ENCODE measurements around the gene EPB41L4B.
A peak's percentile ranks its signal among the peaks of the same experiment; 100 is the strongest.

EPB41L4B gene

DNA sequence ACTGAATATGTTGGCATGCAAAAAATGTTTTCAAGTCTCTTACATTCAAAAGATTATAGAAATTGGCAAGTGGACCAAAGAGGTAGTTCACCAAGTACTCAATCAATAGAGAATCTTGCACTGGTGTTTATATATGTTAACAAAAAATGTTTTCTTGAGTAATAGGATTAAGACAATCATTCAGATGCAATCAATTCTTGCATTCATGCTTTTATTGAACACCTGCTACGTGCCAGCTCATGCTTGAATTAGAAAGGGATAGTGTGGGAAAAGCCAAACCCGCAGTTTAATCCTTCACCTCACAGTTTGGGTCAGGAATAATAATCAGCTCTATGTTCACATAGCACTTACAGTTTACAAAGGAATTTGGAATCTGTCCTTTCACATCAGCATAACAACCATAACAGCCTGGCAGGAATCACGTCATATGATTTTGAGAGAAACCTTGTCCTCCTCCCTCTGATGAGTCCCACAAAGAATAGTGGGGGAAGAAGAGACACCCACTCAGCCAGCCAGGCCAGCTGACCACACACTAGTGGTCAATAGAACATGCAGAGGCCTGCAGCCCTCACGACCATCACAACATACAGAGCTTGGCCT, 117.0 kb downstream of the EPB41L4B start:
- H3K4me3 ChIP-seq (ENCODE audit: low read depth, low read length) = no peak overlapping the region
- TF ChIP-seq CTCF (IDR thresholded peaks at IDR 0.05; ENCODE audit: low read depth, low read length) = no peak

DNA sequence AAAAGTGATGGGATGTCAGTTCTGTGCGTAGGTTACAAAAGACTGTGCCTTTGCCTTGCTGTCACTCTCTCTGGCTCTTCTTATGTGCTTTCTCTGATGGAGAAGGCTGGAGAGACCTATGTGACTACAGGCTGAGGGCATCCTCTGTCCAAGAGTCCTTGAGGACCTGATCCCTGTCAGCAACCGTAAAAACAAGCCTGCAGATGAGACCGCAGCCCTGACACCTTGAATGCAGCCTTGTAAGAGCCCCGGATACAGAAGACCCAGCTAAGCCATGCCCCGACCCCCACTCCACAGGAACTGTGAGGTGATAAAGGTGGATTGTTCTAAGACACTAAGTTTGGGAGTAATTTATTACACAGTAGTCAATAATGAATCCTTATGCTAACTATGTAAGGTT, 121.2 kb downstream of the EPB41L4B start:
- H3K4me3 ChIP-seq (ENCODE audit: low read depth, low read length) = no peak overlapping the region
- TF ChIP-seq CTCF (IDR thresholded peaks at IDR 0.05; ENCODE audit: low read depth, low read length) = no peak

DNA sequence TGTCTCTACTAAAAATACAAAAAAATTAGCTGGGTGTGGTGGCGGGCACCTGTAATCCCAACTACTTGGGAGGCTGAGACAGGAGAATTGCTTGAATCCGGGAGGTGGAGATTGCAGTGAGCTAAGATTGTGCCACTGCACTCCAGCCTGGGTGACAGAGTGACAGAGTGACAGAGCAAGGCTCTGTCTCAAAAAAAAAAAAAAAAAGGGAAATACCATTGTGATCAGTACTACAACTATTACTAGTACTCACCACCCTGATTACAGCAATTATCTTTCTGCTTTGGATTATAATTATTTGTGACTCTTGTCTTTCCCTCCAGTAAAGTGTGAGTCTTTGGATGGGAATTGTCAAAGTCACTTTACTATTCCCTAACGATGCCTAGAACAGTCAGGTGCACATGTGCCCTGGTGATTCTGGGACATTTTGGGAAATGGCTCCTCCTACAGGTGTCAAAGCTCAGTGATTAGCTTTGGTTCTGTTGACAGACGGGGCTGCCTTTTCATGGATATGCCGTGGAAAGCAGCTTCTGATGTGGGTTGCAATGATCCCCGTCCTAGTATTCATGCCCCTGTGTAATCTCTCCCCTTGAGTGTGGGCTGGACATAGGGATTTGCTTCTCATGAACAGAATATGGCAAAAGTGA, 122.0 kb downstream of the EPB41L4B start:
- H3K4me3 ChIP-seq (ENCODE audit: low read depth, low read length) = no peak overlapping the region
- TF ChIP-seq CTCF (IDR thresholded peaks at IDR 0.05; ENCODE audit: low read depth, low read length) = no peak

DNA sequence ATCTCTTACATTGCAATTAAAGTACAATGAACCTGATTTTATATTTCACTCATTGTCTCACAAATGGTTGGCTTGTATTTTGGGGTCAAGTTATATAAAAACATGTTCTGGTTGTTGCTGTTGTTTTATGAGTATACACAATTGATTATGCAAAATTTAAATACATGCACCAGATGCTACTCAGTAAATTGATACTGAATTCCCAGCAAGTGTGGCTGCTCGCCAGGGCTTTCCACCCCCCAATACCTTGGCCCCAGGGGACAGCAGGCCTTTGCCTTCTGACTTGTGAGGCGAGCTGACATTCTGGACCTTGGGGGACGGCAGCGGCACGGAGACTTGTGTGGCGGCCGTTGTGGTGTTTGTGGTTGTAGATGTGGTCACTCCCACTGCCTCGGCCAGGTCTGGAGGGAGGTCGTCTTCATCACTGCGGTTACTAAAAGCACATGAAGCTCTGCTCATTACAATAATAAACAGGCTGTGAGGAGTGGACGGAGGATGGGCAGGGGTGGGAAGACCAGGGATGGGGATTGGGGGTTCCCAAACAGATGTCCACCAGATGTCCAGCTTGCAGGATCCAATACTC, 126.8 kb downstream of the EPB41L4B start:
- no peak overlapping the region for H3K4me3 ChIP-seq (ENCODE audit: low read depth, low read length)
- TF ChIP-seq CTCF (IDR thresholded peaks at IDR 0.05; ENCODE audit: low read depth, low read length) = no peak

GRCh38 chr9:109192732-109193361, 128.0 kb downstream of the EPB41L4B start:
- peak; percentile 43; the same call in 1 of the 2 replicates for TF ChIP-seq CTCF (IDR thresholded peaks at IDR 0.05; ENCODE audit: low read depth, low read length)
- H3K4me3 ChIP-seq (ENCODE audit: low read depth, low read length) = no peak overlapping the region

DNA sequence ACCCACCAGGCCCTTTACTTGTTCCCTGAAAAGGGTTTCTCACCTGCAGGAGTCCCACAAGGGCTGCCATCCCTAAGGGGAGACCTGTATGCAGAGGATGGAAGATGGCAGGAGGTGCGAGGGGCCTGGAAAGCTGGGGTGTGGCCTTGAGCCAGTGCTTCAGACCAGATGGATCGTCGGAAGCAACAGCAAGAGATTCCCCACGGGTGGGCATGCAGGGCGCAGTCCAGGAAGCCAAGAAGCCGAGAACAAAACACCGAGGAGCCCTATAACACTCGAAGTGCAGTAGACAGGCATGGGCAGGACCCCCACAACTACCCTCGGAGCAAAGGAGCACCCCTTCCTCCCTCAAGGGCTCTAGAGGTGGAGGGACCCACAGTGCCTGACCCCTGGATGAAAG, 129.1 kb downstream of the EPB41L4B start:
- no peak for TF ChIP-seq CTCF (IDR thresholded peaks at IDR 0.05; ENCODE audit: low read depth, low read length)
- H3K4me3 ChIP-seq (ENCODE audit: low read depth, low read length) = no peak overlapping the region

GRCh38 chr9:109190151-109190550, 130.7 kb downstream of the EPB41L4B start:
- TF ChIP-seq CTCF (IDR thresholded peaks at IDR 0.05; ENCODE audit: low read depth, low read length) = no peak
- H3K4me3 ChIP-seq (ENCODE audit: low read depth, low read length) = no peak overlapping the region
